Stimulated activated naive B cell treated with anti-CD40 and anti-IgM and Interleukin-4, amounts not matched to agents 10 μg/mL and 1 μg/mL and 100 μg/mL, for 72 hours (primary cell): ENCODE data around the gene PLVAP.

Experiments
- ATAC-seq, 2 donors: fragments of 150-1000 bp; cut with Tn5 transposase; replicated peaks; 2 replicates each; pipeline ENCODE4 v1.10.0; 2021; ENCODE audit warnings: moderate library complexity in 1 of 2
- DNase-seq: peaks from one replicate; pipeline ENCODE4 v3.0.0; 2021
- H3K27ac Mint-ChIP-seq: one replicate; pipeline ENCODE4 v1.8.0; 2022; ENCODE audit warnings: mild to moderate bottlenecking, mixed read lengths
- H3K27me3 Mint-ChIP-seq, 2 donors: one replicate each; pipeline ENCODE4 v1.8.0; 2022; ENCODE audit warnings: mixed read lengths in 2 of 2
- H3K36me3 Mint-ChIP-seq, 2 donors: one replicate each; pipeline ENCODE4 v1.8.0; 2022; ENCODE audit warnings: mixed read lengths in 2 of 2, mild to moderate bottlenecking in 1 of 2
- H3K4me1 Mint-ChIP-seq, 2 donors: one replicate each; pipeline ENCODE4 v1.8.0; 2022; ENCODE audit warnings: mixed read lengths in 2 of 2, mild to moderate bottlenecking in 1 of 2
- H3K4me3 Mint-ChIP-seq, 2 donors: one replicate each; pipeline ENCODE4 v1.8.0; 2022; ENCODE audit warnings: mild to moderate bottlenecking in 2 of 2, mixed read lengths in 2 of 2, moderate library complexity in 1 of 2
- H3K9me3 Mint-ChIP-seq, 2 donors: one replicate each; pipeline ENCODE4 v1.8.0; 2022; ENCODE audit warnings: mixed read lengths in 2 of 2, mild to moderate bottlenecking in 1 of 2

Gene PLVAP

GRCh38 chr19:17376935-17377600 is at the start of gene PLVAP:
TSS of gene PLVAP (minus strand) at chr19:17377342. CDS start at chr19:17377288, 54 bp downstream.
- Mint-ChIP-seq H3K4me3 (no peak within 1 kb of the TSS), H3K4me1 (peaks cover 16 to 37% of the 10 kb centered on the region in 2 donors), H3K27ac (peak within 1 kb of the TSS; percentile 25), H3K36me3 (peaks cover 4 to 8% of the 10 kb centered on the region in 2 donors), H3K27me3 (peaks cover 19 to 35% of the 10 kb centered on the region in 2 donors), H3K9me3 (peaks cover 0 to 3% of the 10 kb centered on the region in 2 donors)
- ATAC-seq: no peak
- DNase-seq: no peak

- H3K9me3 Mint-ChIP-seq: no peaks in the 10 kb centered on the region
- no peaks in the 10 kb centered on the region for H3K27me3 Mint-ChIP-seq
- peaks cover 11 to 21% of the 10 kb centered on the region in 2 donors for H3K4me1 Mint-ChIP-seq
- no peak for DNase-seq
- H3K27ac Mint-ChIP-seq: peak overlapping the region; percentile 65
- ATAC-seq: peak; percentile 65 to 67
- H3K36me3 Mint-ChIP-seq: peaks cover 5 to 12% of the 10 kb centered on the region in 2 donors
- H3K4me3 Mint-ChIP-seq: no peak overlapping the region
Observed at GRCh38 chr19:17424743-17425365, 47.7 kb upstream of the PLVAP start.

- Mint-ChIP-seq H3K36me3 (peaks cover 5 to 12% of the 10 kb centered on the region in 2 donors), H3K27ac (no peak overlapping the region), H3K4me3 (no peak overlapping the region), H3K27me3 (no peaks in the 10 kb centered on the region), H3K4me1 (peaks cover 17 to 29% of the 10 kb centered on the region in 2 donors), H3K9me3 (no peaks in the 10 kb centered on the region)
- DNase-seq: no peak
- no peak for ATAC-seq
Observed at GRCh38 chr19:17423429-17424208, 46.5 kb upstream of the PLVAP start.

- Mint-ChIP-seq H3K36me3 (peaks cover 11 to 20% of the 10 kb centered on the region in 2 donors), H3K27ac (no peak overlapping the region), H3K9me3 (no peaks in the 10 kb centered on the region), H3K27me3 (no peaks in the 10 kb centered on the region), H3K4me1 (peaks cover 17 to 29% of the 10 kb centered on the region in 2 donors), H3K4me3 (no peak overlapping the region)
- no peak for ATAC-seq
- DNase-seq: no peak
Observed at GRCh38 chr19:17421942-17422341, 44.8 kb upstream of the PLVAP start.

- Mint-ChIP-seq H3K9me3 (no peaks in the 10 kb centered on the region), H3K4me3 (peak overlapping the region; percentile 93 to 95), H3K4me1 (peaks cover 17 to 29% of the 10 kb centered on the region in 2 donors), H3K27ac (peak overlapping the region; percentile 92), H3K36me3 (peaks cover 18 to 28% of the 10 kb centered on the region in 2 donors), H3K27me3 (no peaks in the 10 kb centered on the region)
- ATAC-seq (peak; percentile 30), DNase-seq (no peak)
Observed at GRCh38 chr19:17420475-17420924, 43.4 kb upstream of the PLVAP start.

- no peaks in the 10 kb centered on the region for H3K27me3 Mint-ChIP-seq
- H3K4me1 Mint-ChIP-seq: peaks cover 14 to 26% of the 10 kb centered on the region in 2 donors
- peak within 1 kb of the TSS; percentile 95 for H3K27ac Mint-ChIP-seq
- no peaks in the 10 kb centered on the region for H3K9me3 Mint-ChIP-seq
- DNase-seq (peak; percentile 95), ATAC-seq (peak; percentile 93 to 96)
- H3K36me3 Mint-ChIP-seq: peaks cover 19 to 32% of the 10 kb centered on the region in 2 donors
- H3K4me3 Mint-ChIP-seq: peak within 1 kb of the TSS; percentile 93 to 95
Observed at GRCh38 chr19:17419621-17420474, 42.7 kb upstream of the PLVAP start, which contains the start of gene MVB12A. TSS of gene MVB12A (plus strand) at chr19:17420047. CDS start at chr19:17420136, 89 bp downstream.

GRCh38 chr19:17419154-17419620 is 42.0 kb upstream of the PLVAP start:
- DNase-seq (no peak), ATAC-seq (no peak)
- H3K9me3 Mint-ChIP-seq: no peaks in the 10 kb centered on the region
- H3K27ac Mint-ChIP-seq: peak overlapping the region; percentile 95
- H3K4me3 Mint-ChIP-seq: peak overlapping the region; percentile 93 to 95
- H3K4me1 Mint-ChIP-seq: peaks cover 11 to 19% of the 10 kb centered on the region in 2 donors
- peaks cover 21 to 32% of the 10 kb centered on the region in 2 donors for H3K36me3 Mint-ChIP-seq
- no peaks in the 10 kb centered on the region for H3K27me3 Mint-ChIP-seq

- ATAC-seq: no peak
- DNase-seq: no peak
- H3K4me1 Mint-ChIP-seq: peaks cover 11 to 17% of the 10 kb centered on the region in 2 donors
- no peaks in the 10 kb centered on the region for H3K9me3 Mint-ChIP-seq
- peaks cover 21 to 35% of the 10 kb centered on the region in 2 donors for H3K36me3 Mint-ChIP-seq
- no peaks in the 10 kb centered on the region for H3K27me3 Mint-ChIP-seq
- H3K27ac Mint-ChIP-seq: peak overlapping the region; percentile 95
- peak overlapping the region in 1 of 2 donors; percentile 95 for H3K4me3 Mint-ChIP-seq
Observed at GRCh38 chr19:17418710-17419109, 41.6 kb upstream of the PLVAP start.

- DNase-seq (no peak), ATAC-seq (no peak)
- no peaks in the 10 kb centered on the region for H3K9me3 Mint-ChIP-seq
- H3K27me3 Mint-ChIP-seq: no peaks in the 10 kb centered on the region
- H3K36me3 Mint-ChIP-seq: peaks cover 30 to 45% of the 10 kb centered on the region in 2 donors
- H3K4me3 Mint-ChIP-seq: no peak overlapping the region
- no peak overlapping the region for H3K27ac Mint-ChIP-seq
- peaks cover 13 to 20% of the 10 kb centered on the region in 2 donors for H3K4me1 Mint-ChIP-seq
Observed at GRCh38 chr19:17415121-17415520, 38.0 kb upstream of the PLVAP start.

- DNase-seq: no peak
- ATAC-seq: no peak
- H3K9me3 Mint-ChIP-seq: no peaks in the 10 kb centered on the region
- H3K36me3 Mint-ChIP-seq: peaks cover 30 to 45% of the 10 kb centered on the region in 2 donors
- peaks cover 9 to 13% of the 10 kb centered on the region in 2 donors for H3K4me1 Mint-ChIP-seq
- H3K27me3 Mint-ChIP-seq: no peaks in the 10 kb centered on the region
- no peak overlapping the region for H3K27ac Mint-ChIP-seq
- H3K4me3 Mint-ChIP-seq: no peak overlapping the region
Observed at GRCh38 chr19:17414097-17414496, 37.0 kb upstream of the PLVAP start.

GRCh38 chr19:17411801-17412200 is 34.7 kb upstream of the PLVAP start:
- ATAC-seq: no peak
- H3K27ac Mint-ChIP-seq: no peak overlapping the region

GRCh38 chr19:17409990-17410389 is 32.8 kb upstream of the PLVAP start:
- peaks cover 23 to 40% of the 10 kb centered on the region in 2 donors for H3K4me1 Mint-ChIP-seq
- no peak overlapping the region for H3K27ac Mint-ChIP-seq
- DNase-seq (no peak), ATAC-seq (no peak)
- peaks cover 16 to 32% of the 10 kb centered on the region in 2 donors for H3K36me3 Mint-ChIP-seq
- H3K4me3 Mint-ChIP-seq: no peak overlapping the region
- H3K27me3 Mint-ChIP-seq: no peaks in the 10 kb centered on the region
- H3K9me3 Mint-ChIP-seq: no peaks in the 10 kb centered on the region

More at GRCh38 chr19:17411801-17412200, 34.7 kb upstream of the PLVAP start:
- Mint-ChIP-seq H3K36me3 (peaks cover 23 to 42% of the 10 kb centered on the region in 2 donors), H3K4me1 (peaks cover 14 to 26% of the 10 kb centered on the region in 2 donors), H3K27me3 (no peaks in the 10 kb centered on the region), H3K4me3 (no peak overlapping the region), H3K9me3 (no peaks in the 10 kb centered on the region)
- no peak for DNase-seq

GRCh38 chr19:17406887-17407196 is 29.7 kb upstream of the PLVAP start:
- no peaks in the 10 kb centered on the region for H3K9me3 Mint-ChIP-seq
- peak overlapping the region; percentile 97 for H3K27ac Mint-ChIP-seq
- peak; percentile 17 to 32 for ATAC-seq
- H3K4me3 Mint-ChIP-seq: peak overlapping the region; percentile 87 to 96
- H3K27me3 Mint-ChIP-seq: no peaks in the 10 kb centered on the region
- DNase-seq: no peak
- peaks cover 21 to 34% of the 10 kb centered on the region in 2 donors for H3K36me3 Mint-ChIP-seq
- H3K4me1 Mint-ChIP-seq: peaks cover 31 to 46% of the 10 kb centered on the region in 2 donors
